Peyer's patch (tissue), 4 donors: ENCODE data around the gene MPC1.

Experiments
- CTCF ChIP-seq, 6 experiments: fragments of 450-650 bp in 4 of 6; fragments of 200-600 bp in 2 of 6; sonication (generic) in 1 of 6; IDR thresholded peaks; one replicate each; pipeline ENCODE4 v1.5.1; 2017 to 2019; ENCODE audit warnings: antibody characterized with exemption in 6 of 6, mild to moderate bottlenecking in 3 of 6, moderate library complexity in 1 of 6
- POLR2A ChIP-seq, 2 donors: fragments of 450-650 bp; IDR thresholded peaks; one replicate each; pipeline ENCODE4 v1.5.1; 2017; ENCODE audit warnings: antibody characterized with exemption in 2 of 2, mild to moderate bottlenecking in 2 of 2, moderate library complexity in 2 of 2

DNA sequence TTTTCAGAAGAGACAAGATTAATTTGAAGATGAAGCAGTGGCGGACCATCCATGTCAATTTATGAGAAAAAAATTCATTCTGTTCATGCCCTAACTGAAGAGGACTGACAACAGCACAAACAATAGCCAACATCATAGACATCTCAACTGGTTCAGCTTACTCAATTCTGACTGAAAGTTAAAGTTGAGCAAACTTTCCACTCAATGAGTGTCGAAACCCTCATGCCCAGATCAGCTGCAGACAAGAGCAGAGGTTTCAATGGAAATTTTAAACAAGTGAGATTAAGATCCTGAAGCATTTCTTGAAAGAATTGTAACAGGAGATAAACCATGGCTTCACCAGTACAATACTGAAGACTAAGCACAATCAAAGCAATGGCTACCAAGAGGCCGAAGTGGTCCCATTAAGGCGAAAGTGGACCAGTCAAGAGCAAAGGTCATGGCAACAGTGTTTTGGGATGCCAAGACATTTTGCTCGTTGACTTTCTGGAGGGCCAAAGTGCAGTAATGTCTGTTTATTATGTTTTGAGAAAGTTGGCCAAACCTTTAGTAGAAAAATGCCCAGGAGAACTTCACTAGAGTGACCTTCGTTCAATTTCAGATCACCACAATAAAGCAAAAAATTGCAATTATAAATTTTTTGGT lies 34.3 kb downstream of the MPC1 start:
- TF ChIP-seq CTCF (IDR thresholded peaks at IDR 0.05) (no peak), POLR2A (IDR thresholded peaks at IDR 0.05) (no peak)
